ENCODE results near the gene USP15.

DNA sequence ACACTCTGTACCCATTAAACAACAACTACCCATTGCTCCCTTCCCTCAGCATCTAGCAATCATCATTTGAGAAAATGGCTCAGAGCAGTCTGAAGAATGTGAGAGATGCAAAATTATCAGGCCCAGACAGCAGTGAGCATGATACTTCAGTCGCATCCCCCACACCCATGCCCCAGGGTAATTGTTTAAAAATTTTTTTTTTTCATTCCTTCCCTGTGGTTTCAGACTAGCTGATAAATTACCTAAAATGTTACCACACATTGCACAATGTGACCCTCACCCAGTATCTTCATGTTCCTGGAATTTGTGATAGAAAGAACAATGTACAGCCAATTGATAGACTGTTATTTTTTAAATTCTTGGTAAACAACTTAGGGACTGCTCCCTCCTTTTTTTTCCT, 11.3 kb upstream of the USP15 start:
- no peak for TF ChIP-seq MYC (IDR thresholded peaks at IDR 0.05; ENCODE audit: low read depth, low read length)
- TF ChIP-seq POLR2A (IDR thresholded peaks at IDR 0.05; ENCODE audit: low read depth, low read length) = no peak
- TF ChIP-seq POLR2AphosphoS5 (IDR thresholded peaks at IDR 0.05; ENCODE audit: insufficient read depth, low read depth, low read length) = no peak
- TF ChIP-seq, protein P1, sequence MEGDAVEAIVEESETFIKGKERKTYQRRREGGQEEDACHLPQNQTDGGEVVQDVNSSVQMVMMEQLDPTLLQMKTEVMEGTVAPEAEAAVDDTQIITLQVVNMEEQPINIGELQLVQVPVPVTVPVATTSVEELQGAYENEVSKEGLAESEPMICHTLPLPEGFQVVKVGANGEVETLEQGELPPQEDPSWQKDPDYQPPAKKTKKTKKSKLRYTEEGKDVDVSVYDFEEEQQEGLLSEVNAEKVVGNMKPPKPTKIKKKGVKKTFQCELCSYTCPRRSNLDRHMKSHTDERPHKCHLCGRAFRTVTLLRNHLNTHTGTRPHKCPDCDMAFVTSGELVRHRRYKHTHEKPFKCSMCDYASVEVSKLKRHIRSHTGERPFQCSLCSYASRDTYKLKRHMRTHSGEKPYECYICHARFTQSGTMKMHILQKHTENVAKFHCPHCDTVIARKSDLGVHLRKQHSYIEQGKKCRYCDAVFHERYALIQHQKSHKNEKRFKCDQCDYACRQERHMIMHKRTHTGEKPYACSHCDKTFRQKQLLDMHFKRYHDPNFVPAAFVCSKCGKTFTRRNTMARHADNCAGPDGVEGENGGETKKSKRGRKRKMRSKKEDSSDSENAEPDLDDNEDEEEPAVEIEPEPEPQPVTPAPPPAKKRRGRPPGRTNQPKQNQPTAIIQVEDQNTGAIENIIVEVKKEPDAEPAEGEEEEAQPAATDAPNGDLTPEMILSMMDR (IDR thresholded peaks at IDR 0.05; ENCODE audit: extremely low read depth in 1 of 2, insufficient read depth in 1 of 2, low read depth in 1 of 2, low read length in 2 of 2) = no peak
- no peak for TF ChIP-seq MAX (IDR thresholded peaks at IDR 0.05; ENCODE audit: insufficient read depth, insufficient read length)

All from endothelial cell of umbilical vein (primary cell).